ENCODE measurements around the gene CAPN15.
"Not testable (repeated sequence)": the region's sequence is repeated elsewhere in the genome, so short reads cannot be mapped to it uniquely, and the experiment has no call there.

Gene CAPN15

DNA sequence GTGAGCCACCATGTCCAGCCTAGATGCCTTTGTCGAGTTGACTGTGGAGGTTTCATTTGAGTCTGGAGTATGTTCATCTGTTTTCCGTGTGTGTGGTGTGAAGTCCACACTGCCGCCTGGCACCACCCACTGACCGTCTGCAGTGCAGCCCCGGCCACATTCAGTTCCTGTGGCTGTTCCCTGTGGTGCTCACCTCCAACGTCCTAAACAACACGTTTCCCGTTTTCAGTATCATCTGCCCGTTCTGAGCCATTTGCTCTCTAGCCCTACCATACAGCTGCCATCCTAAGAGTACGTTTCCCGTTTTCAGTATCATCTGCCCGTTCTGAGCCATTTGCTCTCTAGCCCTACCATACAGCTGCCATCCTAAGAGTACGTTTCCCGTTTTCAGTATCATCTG lies 20.0 kb upstream of the CAPN15 start:
- DNase-seq = not testable (repeated sequence)

DNA sequence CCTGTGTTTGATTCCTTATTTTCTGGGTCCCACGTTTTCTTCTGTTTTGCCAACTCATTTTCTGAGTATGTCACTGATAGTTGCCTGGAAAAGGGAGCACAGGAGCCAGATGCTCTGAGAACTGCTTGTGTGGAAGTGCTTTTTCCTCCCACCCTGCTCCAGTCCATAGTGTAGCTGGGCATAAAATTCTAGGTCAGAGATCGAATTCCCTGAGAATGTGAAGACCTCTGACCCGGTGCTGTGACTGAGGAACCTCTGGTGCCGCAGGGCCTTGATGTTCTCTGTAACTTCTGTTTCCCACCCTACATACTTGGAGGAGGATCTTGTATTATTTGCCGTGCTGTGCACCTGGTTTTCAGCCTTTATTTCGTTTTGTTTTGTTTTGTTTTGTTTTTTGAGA lies 19.5 kb upstream of the CAPN15 start:
- no peak for DNase-seq

DNA sequence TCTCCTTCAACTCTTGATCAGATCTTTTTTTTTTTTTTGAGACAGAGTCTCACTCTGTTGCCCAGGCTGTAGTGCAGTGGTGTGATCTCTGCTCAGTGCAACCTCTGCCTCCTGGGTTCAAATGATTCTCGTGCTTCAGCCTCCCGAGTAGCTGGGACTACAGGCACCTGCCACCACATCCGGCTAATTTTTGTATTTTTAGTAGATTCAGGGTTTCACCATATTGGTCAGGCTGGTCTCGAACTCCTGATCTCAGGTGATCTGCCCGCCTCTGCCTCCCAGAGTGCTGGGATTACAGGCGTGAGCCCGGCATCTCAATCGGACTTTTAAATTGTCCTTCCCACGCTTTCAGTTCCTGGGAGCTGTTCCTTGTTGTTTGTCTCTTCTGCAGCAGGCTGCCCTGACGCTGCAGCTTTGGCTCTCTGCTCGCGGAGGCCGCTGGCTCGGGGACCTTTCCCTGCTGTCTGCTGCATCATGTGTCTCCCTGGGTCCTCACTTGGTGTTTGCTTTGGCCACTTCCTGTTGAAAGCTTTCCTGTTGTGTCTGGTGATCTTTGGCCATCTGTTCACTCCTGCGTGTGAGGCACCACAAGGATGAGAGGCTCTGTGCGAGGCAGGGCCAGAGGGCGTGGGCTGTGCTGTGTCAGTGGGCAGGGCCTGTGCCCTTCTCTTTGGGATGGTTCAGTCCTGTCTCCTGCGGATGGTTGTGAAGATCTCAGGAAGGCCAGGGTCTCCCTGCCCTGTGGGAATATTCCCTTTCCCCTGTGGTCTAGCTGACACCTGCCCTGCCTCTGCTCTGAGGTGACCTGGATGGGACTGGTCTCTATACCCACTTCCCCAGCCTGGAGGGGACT lies 18.4 kb upstream of the CAPN15 start:
- DNase-seq = peak in 3 of 4 experiments; percentile 40 to 52 (median 43)

DNA sequence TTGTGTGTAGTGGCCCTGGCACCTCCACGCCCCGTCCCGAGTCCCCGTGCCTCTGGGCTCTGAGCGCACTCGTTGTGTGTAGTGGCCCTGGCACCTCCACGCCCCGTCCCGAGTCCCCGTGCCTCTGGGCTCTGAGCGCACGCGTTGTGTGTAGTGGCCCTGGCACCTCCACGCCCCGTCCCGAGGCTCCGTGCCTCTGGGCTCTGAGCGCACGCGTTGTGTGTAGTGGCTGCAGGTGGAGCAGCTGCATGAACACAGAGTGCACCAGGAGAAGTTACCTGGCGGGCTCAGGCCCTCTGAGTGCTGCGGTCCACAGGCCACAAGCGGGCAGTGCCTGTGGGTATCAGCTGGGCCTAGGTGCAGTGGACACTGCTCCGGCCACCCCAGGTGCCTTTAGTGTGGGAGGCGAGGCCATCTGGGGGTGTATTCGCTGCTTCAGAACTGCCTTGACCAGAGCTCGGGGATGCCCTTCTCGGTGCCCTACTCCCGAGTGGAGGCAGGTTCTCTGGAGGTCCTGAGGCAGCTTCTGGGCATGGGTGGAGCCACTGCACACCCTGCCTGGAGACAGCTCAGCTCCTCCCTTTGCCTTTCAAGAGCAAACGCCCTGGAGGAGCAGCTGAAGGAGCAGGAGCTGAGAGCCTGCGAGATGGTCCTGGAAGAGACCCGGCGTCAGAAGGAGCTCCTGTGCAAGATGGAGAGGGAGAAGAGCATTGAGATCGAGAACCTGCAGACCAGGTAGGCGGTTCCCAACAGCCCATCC lies 17.3 kb upstream of the CAPN15 start:
- DNase-seq = no peak

DNA sequence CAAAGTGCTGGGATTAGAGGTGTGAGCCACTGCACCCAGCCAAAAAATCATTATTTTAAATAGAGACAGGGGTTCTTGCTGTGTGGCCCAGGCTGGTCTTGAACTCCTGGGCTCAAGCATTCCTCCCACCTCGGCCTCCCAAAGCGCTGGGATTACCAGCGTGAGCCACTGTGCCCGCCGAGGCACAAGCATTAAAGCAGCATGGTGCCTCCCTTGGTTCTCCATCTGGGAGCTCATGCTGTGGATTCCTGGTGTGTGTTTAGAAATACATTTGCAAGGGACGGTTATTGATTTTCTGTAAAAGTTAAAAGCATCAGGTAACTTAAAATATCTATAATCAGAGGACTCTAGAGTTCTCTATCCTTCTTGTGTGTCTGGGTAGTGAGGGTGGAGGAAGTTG lies 14.7 kb upstream of the CAPN15 start:
- DNase-seq = no peak

DNA sequence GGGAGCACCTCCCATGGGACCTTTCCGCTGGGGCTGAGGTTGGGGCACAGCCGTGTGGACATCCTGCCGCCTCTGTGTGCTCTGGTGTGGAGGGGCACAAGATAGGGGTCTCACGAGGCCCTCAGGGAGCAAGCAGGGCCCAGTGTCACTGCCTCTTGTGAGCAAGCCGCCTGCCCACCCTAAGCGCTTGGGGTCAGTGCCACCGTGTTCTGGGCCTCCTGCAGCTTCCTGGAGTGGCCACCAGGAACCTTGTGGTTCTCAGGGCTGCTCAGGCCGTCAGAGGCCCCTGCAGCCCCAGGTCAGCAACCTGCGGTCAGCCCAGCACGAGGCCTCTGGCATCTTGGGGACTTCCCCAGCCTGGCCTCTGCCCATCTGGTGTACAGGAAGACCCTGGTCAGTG lies 13.6 kb upstream of the CAPN15 start:
- DNase-seq = no peak

DNA sequence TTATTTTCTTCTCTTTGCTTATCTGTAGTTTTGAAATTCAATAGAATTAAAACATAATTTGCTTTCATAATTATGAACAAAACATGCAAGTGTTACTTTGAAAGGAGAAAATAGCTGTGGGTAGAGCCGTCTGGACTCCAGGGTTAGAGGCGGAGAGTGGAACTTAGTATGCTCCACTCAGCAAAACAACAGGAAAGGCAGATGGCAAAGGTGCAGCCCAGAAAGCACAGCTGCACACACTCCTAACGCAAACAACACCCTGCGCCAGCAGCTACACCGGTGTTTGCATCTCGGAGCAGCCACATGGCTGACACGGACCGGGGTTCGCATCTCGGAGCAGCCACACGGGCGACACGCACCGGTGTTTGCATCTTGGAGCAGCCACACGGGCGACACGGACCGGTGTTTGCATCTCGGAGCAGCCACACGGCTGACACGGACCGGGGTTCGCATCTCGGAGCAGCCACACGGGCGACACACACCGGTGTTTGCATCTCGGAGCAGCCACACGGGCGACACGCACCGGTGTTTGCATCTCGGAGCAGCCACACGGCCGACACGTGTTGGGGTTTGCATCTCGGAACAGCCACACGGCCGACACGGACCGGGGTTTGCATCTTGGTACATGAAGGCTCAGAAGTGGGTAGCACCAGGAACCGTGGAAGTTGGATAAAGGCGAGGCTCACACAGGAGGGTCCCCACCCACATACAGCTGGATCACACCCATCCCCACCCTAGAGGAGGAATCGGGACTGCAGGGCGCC lies 12.2 kb upstream of the CAPN15 start:
- DNase-seq = no peak

DNA sequence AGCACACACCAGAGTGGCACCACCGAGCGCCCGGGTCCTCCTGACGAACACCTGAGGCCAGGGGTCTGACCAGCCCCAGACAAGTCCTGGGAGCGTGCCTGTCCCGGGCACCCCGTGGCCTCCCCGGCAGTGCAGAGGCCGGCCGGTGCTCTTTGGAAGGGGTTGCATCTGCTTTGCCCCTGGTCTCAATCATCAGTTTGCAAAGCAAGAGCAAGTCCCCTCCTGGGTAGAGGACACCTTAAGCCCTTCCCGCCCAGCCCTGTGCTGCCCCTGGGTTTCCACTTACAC lies 11.6 kb upstream of the CAPN15 start:
- no peak for DNase-seq

DNA sequence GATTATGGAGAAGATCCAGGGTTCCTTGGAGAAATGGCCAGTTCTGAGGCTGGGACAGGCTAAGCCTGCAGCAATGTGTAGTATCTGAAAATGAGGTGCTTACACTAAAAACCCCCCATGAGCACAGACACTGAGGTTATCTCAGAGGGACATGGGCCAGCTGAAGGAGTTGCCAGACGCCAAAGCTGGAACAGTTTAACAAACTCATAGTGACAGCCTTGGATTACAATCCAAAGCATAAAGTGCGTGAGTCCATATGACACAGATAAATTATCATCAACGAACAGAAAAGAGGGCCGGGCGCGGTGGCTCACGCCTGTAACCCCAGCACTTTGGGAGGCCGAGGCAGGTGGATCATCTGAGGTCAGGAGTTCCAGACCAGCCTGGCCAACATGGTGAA lies 11.2 kb upstream of the CAPN15 start:
- no peak for DNase-seq

DNA sequence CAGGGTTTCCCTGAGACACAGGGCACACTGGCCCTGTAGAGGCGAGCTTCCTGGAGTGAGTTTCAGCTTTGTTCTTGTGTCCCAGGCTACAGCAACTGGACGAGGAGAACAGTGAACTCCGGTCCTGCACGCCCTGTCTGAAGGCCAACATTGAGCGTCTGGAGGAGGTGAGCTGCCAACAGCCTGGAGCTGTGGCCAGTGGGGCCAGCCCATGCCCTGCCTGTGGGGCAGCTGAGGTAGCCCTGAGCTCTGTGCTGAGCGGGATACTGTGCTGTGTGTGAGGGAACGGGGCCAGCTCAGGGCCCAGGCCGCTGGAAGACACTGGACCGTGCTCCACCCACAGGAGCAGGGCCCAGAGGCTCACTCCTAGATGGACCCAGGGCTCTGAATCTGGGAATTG lies 8.7 kb upstream of the CAPN15 start:
- DNase-seq = no peak

DNA sequence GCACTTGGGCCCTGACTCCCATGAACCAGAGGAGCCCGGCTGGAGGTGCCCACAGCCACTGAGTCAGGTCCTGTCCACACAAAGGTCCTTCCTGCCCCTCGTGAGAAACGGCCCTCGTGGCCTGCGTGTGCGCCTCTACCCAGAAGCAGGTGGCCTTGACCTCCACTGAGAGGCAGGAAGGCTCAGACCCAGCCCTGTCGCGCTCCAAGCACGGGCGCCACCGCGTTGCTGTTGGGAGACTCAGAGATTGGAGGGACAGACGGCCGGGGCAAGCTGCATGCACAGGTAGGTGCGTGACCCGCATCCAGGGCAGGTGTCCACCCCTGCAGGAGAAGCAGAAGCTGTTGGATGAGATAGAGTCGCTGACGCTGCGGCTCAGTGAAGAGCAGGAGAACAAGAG lies 8.1 kb upstream of the CAPN15 start:
- no peak for DNase-seq

DNA sequence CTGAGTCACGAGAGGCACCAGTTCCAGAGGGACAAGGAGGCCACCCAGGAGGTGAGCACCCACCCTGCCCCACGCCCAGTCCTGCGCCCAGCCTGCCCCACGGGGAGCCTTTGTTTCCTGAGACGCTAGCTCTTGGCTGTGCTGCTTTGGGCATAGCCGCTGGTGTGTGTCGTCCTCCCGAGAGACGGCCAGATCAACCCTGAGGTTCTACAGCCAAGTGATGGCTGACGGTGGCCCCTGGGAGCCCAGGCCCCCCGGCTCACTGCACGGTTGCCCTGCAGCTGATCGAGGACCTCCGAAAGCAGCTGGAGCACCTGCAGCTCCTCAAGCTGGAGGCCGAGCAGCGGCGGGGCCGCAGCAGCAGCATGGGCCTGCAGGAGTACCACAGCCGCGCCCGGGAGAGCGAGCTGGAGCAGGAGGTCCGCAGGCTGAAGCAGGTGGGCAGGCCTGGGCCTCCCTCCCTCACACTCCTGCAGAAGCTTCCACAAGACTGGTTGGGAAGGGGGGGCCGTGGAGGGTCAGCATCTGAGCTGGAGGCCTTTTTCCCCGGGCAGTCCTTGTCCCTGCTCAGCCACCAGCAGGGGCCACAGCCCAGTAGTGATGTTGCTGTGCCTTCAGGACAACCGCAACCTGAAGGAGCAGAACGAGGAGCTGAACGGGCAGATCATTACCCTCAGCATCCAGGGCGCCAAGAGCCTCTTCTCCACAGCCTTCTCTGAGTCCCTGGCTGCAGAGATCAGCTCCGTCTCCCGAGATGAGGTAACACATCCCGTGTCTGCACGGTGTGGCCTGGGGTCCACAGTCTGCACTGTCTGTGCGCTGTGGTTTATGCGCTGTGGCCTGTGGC lies 7.4 kb upstream of the CAPN15 start:
- no peak for DNase-seq

DNA sequence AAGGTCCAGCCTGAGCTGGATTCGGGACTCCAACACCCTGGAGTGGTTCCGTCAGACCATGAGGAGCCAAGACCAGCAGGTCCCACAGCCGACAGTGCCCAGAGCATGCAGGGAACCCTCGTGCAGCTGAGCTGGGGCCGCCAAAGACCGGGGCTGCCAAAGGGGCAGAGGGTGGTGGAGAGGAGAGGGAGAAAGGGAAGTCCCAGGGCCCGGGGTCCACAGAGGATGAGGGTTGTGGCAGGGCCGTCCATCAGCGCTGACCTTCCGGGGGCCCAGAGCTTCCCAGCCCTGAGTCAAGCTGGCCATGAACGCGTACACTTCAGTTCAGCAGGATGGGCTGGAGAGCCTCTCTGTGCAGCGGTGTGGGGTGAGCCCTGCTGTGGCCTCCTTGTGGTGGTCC lies 6.7 kb upstream of the CAPN15 start:
- no peak for DNase-seq

DNA sequence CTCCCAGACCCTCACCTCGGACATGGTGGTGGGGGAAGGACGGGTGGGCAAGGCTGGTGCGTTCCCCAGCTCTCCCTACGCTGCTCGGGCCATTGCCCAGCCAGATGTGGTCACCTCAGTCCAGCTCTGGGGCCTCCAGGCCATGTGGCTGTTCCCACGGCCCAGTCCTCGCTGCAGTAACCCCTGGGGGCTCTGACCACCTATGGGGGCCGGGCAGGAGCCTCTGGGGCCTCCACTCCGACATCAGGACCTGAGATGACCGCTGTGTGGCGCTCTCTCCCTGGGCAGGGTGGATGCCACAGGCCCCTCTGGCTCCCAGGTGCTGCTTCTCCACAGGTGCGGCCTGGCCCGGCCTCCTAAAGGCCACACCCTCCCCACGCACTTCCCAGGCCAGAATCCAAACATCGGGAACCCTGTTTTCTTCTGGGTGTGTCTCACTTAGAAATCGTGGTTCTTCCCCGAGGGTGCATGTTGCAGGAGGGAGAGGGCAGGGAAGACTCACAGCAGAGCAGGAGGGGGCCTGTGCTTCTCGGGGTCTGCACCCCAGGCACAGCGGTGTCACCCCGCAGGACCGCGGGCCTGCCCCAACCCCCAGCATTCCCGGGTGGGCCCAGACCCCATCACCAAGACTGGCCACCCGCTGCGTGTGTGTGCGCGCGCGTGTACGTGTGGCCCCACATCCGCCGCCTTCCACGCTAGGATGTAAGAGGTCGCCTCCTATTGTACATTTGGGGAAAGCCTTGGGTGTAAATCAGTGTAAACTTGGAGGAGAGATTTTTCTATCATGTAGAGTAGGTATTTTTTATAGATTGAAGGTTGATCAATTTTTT lies 5.9 kb upstream of the CAPN15 start:
- no peak for DNase-seq

DNA sequence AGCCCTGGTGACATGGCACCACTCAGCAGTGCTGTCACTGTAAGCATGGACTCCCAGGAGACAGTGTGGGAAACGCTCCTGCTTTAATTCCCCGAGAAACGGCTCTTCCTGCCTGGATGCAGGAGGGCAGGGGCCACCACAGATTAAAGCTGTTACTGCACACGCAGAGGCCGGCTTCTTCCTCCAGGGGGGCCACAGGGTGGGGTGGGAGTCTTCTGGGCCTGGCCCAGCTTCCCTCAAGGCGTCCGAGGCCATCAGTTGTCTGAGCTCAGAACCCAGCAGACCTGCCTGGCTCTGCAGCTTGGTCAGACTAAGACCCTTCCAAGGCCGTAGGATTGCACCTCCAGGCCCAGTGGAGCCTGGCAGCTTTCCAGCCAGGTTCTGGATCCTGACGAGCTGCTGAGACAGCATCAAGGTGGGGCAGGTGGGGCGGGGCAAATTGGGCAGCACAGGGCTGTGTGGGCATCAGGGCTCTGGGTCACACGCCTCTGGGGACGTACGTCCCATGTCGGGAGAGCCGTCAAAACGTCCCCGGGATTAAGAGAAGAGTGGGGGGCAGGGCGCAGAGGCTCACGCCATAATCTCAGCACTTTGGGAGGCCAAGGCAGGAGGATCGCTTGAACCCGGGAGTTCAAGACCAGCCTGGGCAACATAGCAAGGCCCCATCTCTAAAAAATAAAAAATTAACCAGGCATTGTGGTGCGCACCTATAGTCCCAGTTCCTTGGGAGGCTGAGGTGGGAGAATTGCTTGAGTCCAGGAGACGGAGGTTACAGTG lies 5.0 kb upstream of the CAPN15 start:
- no peak for DNase-seq

DNA sequence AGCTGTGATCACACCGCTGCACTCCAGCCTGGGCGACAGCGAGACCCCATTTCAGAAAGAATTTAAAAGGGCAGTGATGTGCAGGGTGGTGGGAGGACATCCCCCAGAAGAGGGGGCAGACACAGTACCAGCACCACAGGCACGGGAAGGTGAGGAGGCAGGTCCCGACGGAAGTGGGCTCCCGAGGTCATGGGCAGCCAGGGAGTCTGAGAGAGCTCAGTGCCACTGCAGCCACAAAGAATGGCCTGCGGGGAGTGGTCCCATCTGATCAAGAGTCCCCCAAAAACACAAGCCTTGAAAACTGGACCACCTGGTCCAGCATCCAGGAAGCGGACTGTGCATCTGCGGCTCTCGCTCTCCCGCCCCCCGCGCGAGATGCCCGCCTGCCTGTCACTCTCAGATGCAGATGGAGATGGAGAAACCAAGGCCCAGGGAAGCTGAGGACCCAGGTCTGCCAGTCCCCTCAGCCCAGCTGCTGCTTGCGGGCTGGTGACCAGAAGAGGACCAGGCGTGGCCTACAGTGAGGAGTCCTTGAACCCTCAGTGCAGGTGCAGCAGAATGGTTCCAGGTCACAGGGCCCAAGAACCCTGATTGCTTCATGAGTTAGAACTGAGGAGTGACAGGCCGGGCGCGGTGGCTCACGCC lies 4.3 kb upstream of the CAPN15 start:
- no peak for DNase-seq

DNA sequence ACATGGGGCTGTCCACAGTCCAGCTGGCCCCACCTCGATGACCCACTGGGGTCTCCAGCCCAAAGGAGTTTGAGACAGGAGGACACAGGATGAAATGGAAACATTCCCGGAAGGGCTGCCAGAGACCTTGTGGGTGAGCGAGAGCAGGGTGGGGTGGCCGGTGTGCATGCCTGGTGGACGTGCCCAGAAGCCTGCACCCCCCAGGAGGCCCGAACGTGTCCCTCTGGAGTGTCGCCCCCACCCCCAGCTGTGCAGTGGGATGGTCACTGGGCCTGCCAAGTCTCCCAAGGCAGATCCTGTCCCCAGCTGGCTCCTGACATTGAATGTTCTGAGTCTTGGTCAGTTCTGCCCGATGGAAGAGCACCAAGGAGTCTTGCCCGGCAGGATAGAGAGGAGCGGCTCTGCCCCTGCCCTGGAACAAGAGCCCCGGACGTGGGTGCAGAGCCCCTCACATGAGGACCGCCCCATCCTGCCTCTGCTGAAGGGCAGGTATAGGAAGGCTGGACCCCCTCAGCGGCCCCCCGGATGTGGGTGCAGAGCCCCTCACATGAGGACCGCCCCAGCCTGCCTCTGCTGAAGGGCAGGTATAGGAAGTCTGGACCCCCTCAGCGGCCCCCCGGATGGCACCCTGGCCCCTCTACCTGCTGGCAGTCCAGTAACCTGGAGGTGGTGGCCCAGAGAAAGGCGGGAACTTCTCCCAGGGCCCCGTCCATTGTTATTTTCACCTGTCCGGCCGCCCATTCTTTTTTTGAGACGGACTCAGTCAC lies 3.1 kb upstream of the CAPN15 start:
- DNase-seq = no peak

DNA sequence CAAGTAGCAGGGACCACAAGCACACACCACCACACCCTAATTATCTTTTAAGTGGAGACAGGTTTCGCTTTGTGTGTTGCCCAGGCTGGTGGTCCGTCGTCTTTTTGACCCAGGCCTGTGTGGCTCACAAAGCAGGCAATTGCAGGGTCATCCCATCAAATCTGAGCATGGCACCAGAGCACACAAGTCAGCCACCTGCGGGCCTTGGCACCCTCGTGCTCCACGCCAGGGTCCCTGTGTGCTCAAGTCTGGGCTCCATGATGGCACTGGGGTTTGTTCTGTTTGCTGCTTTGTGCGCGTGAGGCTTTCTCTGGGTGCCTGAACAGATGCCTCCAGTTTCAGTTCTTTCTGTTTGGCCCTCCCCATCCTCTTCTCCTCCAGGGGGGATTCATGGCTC lies 2.4 kb upstream of the CAPN15 start:
- no peak for DNase-seq

DNA sequence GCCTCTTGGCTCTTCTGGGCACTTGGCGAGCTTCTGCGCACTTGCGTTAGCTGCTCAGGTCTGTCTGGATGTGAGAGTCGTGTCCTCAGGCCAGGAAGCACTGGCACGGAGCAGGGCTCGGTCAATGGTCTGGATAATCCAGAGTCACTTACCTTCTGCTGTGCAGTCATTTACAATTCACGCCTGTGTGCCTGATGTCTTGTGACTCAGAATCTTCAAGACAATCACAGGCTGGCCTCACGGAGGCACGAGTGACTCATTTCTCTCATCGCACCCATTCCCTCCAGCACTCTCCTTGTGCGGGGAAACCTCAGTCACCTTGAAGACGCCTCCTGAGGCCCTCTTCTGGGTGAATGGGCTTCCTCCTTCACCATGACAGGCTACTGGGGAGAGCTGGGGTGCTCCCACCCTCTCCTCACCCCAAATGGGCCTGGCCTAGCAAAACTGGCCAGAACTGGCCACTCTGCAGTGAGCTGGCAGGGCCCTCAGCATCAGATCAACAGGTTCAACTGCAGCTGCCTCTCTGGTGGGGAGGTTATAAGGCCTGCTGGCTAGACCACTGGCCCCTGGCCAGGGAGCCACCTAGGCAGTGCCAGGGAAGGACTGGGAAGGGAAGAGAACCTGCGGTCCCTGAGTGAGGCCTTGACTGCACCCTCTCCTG lies 1.9 kb upstream of the CAPN15 start:
- peak; percentile 15 to 46 (median 34) for DNase-seq
